HG02610 (cell line): ENCODE data around the gene NELL1.

ENCODE experiments used
- ATAC-seq: cut with Tn5 transposase; IDR thresholded peaks from one replicate; pipeline ENCODE4 v1.9.1; 2021; ENCODE audit warnings: mild to moderate bottlenecking, moderate library complexity; ENCODE audit not compliant: unreplicated experiment

Gene NELL1

DNA sequence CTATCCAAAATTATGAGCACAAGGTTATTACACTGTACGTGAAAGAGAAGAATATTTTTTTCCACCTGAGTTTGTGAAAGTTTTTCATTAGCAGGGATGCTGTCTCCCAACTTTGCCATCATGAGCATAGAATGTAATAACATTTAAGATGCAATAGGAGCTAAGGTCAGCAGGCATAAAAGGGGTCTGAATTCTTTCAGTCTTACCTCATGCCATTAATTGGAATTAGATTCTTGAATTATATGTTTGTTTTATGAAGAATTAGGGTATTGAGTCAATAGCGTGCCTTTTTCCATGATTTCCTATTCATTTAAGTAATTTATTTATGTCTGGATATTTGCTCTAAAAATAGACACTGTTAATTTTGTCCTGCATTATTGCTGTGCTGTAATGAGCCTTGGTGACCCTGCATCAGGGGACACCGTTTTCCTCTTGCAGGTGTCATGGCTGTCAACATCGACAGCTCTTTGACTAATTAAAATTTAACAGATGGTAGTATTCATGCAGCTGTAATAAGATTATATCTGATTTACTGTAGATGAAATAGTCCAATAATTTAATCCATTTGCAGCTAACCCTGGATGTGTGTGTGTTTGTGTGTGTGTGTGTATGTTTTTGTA is 637.5 kb downstream of the NELL1 start:
- ATAC-seq, result no peak

DNA sequence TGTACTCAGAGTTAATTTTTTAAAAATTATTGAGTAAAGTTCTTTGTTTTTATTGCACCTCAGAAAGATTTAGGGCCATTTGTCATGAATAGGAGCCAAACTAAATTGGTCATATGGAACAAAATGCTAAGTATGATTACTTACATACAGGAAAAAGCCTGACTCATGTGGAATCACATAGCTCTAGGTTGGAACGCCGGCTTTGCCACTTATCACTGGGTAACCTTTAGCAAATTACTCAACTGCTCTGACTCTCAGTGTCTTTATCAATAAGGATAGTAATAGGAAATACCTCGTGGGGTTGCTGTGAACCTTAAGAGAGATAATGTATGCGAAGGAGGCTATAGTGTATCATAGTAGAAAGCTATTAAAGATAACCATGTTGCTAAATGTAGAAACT is 638.5 kb downstream of the NELL1 start:
- ATAC-seq, result no peak

DNA sequence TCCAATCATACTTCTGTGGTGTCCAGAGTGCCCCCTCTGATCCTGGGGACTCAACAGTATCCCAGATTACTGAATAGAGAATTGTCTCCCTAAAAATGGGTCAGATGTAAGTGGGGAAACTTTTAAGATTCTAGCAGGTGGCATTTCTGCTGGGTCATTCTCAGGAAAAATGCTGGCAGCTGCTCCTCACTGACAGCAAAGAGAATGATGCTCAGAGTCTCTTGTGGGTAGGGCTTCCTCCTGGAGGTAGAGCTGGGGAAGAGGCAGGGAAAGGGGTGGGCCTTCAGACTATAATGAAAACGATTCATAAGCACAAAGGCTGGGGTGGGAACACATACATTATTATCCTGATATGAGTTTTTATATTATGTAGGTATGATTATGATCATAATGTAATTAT is 647.2 kb downstream of the NELL1 start:
- no peak for ATAC-seq

DNA sequence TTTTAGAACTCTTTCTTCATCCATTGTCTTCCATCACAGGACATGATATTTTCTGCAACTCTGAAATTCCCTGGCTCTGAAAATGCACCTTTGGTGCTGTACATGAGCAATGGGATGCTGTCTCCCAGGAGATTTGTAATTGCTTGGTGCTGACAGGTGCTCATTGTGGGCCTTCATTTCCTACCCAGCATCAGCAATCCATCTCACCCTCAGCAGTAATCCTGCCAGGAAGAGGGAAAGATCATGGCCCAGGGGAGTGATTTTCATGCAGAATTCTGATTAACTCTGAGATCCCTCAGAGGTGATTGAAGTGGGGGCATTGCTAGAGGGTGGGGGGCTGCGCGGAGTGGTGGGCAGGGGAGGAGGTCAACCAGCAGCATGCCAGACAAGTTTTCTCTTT is 651.7 kb downstream of the NELL1 start:
- ATAC-seq, result no peak

DNA sequence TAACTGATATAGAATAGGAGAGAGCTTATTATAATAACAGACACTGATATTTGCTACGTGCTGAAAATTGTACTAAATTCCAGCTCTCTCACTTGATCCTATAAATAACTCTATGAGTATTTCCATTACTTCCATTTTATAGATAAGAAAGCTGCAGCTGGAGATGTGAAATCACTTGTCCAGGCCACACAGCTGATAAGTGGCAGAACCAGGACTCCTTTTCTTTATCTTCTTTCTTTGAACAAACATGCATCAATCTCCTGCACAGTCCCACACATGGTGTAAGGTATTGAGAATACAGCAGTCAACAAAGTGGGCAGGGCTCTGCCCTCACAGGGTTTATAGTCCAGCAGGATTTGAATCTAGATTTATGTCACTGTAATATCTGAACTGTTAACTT is 652.1 kb downstream of the NELL1 start:
- ATAC-seq, result no peak

DNA sequence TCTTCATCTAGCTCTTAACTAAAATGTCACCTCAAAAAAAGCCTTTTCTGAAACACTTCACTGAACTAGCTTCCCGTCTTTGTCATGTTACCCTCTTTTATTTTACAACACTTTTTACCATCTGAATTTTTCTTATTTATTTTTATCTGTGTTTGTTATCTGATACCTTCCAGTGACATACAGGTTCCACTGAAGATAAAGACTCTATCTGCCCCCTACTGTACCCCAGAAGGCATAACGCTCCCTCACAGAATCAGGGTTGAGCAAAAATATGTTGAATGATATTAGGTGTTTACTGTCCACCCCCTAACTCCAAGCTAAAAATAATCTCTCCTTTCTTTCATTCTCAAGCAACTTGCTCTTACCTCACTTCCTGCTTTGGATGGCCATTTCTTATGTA is 654.2 kb downstream of the NELL1 start:
- ATAC-seq, result no peak

DNA sequence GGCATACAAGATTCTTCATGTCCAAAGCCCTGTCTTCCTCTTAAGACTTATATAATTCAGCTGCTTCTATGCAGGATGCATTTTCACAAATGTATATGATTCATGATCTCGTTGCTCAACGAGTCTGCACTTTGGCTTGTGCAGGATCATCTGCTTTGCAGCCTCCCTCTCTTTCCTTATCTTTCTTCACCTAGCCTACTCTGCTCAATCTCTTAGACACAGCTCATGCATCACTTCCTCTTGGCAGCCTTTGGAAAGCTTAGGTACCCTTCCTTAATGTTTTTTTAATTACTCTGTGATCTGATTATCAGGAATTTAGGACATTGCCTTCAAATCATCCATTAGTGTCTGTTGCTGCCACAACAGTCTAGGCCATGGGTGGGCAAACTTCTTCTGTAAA is 673.8 kb downstream of the NELL1 start:
- no peak for ATAC-seq

DNA sequence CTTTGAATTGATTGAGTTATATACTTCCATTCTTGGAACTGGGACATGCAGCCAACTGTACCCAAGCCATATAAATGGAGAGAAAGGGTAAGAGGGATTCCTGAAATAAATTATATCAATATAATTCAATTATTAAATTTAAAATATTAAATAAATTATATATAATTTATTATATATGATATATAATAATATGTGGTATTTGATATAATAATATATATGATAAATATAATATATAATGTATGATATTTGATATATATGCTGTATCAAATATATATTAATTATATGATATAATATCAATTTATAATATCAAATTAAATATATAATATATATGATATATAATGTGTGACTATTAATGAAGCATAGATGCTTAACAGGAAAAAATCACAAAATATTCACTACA is 677.0 kb downstream of the NELL1 start:
- no peak for ATAC-seq

DNA sequence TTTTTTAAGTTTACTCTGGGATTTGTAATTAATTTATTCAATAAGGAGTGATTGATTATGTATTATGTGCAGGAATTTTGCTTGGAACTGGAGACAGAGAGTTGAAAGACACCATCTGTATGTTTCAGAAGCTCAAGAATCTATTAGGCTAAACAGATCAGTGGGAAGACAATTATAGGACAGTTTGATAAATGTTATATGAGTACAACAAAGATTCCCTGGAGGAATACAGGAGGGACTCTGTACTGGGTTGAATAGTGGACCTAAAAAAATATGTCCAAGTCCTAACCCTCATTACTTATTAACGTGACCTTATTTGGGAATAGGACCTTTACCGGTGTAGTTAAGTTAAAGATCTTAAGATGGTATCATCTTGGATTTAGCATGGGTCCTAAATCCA is 681.2 kb downstream of the NELL1 start:
- ATAC-seq, result no peak

DNA sequence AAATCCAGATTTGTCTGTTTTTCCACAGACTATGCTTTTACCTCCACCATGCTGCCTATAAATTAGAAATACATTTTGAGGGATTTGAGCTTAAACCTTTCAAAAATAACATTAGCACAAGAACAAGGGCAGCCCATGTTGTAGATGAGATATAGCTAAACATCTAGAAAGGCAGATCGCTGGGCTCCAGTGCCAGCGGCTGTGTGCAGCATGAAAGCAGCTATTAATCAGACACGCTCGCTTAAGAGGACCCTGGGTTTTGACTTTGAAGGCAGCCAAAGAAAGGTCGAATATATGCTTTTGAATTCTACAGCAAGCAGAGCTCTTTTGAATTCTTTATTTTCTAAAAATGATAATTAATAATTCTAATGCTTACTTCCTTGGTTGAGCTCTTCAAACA is 684.0 kb downstream of the NELL1 start:
- ATAC-seq, result no peak

DNA sequence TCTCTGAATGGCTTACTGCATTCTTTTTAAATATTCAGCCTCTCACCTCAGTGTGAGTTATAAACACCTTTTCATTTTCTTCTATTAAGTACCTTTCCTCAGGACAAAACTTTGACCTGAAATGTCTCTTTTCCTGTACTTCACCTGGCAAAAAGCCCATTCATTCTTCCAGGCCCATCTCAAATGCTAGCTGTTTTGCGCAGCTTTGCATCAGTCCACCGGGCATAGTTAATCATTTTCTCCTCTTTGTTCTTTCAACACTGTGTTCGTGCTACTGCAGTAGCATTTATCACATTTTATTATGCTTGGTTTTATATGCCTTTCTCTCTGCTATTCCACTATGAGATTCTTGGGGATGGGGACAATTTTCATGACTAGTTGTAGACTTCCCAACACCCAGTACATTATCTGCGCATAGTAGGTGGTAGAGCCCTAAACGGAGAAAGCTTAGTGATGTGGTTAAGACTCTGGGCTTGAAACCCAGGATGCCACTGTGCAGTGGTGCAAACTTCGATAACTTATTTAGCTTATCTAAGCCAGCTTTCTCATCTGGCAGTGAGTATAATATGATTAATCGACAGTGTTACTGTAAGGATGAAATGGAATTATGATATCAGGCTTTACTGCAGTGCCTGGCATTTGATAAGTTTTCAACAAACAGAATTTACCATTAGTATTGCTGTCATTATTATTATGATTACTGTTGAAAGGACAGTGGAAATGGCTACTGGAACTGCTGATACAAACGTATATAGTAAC is 695.7 kb downstream of the NELL1 start:
- no peak for ATAC-seq

DNA sequence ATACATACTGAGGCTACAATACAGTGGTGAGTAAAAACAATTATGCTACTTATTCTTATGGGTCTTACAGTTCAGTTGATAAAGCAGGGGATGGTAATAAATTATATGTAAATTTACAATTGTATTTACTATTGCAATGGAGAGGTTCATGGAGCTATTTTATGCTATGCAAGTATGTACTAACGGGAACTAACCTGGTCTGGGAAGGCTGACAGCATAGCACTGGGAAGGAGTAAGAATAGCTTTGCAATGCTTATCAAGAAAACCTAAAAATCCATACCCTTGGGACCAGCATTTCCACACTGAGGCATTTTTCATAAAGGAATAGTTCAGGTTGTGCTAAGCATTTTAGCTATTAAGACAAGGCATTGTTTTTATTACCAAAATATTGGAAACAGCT is 700.6 kb downstream of the NELL1 start:
- ATAC-seq, result no peak

DNA sequence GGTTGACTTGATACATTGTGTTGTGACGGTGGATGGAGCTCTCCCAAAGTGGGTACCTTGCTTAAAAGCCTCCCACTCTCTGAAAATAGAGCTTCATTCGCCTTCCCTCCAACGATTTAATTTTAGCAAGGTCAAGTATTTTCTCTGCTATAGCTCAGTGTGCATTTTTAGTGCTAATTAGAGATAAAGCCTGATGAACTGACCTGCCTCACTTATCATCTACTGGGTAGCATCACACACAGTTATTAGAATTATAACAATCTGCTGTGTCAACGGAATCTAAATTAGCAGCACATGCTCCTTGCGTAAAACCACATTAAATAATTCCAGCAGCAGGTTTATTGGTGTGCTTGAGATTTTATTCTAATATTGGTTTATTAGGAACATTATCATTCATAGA is 701.7 kb downstream of the NELL1 start:
- ATAC-seq, result no peak

DNA sequence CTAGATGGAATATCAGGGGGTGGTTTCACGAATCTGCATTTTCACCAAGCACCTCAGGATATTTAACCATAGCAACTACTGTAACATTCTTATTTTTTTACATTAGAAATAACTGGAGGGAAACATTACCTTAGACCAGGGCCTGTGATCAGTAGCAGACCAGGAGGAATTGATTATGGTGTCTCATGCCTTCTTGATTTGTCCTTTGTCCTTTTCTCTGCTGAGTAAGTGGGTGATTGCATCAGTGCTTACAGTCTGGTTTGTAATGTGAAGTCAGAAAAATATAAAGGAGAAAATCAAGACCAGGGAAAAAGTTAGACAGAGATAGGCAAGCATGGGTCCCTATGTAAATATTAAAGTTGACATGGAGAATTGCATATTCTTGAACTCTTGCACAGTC is 703.3 kb downstream of the NELL1 start:
- ATAC-seq, result no peak

DNA sequence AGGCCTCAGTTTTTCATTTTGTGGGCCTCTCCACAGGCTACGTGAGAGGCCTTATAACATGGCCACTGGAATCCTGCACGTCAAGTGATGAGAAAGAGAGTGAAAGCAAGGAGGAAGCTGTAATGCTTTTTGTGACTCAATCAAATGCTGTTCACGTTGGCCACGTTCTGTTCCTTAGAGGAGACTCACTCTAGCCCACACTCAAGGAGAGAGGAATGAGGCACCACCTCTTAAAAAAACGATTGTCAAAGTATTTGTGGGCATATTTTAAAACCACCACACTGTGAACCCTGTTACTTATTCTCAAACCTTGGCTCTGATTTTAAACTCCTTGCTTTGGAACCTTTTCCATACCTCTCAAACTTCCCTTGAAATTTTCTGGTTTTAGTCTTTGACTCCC is 705.0 kb downstream of the NELL1 start:
- ATAC-seq, result no peak

DNA sequence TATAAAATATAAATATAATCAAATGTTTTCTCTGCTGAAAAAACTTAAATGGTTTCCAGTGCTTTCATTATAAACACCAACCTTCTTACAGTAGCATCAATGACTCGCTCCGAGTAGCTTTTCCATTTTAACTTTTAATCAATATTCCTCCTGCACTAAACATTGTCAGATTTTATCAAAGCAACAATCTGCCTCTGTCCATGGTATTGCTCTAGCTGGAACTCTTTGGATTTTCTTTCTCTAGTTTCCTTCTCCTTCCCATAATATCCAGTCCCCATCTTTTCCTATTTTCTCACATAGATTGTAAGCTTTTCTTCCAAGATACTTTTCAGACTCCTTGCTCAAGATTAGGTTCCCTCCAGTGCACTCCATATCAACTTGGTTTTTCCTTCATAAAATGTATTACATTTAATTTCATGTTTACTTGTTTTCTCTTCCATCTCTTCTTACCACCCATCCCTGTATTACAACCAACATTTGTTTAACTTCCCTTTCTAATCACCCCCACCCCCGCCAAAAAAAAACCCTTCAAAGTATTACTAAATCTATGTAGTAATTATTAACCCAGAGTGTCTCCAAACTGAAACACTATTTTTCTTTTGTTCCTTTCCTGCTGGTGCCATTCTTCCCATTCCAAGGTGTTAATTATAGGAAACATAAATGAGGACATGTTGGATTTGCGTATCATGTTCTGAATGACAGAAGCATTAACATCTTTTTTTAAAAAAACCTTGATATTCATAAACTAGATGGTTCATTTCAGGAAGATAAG is 716.5 kb downstream of the NELL1 start:
- no peak for ATAC-seq

DNA sequence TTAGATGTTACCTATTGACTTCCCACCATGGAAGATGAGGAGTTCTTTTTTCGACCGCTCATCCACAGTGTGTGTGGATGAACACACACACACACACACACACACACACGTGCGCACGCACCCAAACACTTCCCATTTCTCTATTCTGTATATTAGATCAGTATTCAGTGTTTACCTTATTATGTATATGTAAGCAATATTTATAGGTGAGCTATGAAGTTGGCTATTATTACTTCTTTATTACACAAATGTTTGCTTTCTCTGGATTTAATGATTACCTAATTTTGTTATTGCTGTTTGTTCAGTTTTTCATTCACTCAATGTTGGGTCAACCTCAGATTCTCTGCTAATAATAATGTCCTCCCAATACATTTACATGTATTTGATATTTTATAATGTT is 721.0 kb downstream of the NELL1 start:
- ATAC-seq, result no peak

DNA sequence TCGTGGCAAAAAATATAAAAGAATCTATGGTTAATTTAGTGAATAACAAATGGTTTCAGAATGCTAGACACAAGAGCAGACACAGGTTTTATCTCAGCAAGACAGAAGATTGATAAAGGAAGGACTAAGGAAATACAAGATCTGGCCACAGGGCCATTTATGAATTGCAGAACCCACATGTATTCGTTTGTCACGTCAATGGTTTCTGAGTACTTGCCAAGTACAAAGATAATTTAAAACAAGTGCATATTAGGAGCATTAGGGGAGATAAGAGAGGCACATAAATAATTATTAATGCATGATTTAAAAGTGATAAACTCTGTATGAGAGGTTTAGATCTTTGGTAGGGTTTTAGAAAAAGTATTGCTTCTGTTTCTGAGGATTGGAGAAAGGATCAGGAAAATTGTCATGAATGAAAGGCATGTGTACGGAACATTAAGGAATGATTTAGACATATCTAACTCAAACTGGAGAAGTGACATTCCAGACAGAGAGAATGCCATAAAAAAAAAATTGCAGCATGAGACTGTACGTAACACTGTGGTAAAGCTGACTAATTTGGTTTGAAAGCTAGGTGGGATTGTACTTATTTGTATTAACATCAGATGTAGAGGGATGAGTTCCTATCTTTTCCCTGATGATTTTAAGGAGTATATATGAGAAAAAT is 727.1 kb downstream of the NELL1 start:
- no peak for ATAC-seq

DNA sequence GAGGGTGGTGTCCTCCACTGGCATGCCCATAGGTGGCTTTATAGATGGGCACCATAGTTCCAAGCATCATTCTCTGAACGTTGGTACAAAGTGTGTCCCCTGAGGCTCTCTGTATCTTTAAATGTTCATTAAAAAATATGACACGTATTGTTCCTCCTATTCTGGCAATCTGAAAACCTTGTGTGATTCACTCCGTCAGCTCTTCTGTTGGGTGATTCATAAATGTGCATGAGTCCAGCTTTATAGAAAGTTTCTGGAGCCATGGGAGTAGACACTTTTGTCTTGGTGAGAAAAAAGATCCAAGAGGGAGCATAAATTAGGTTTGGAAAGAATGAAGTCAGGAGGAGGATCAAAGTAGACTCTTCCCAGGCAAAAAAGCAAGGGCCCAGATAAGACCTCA is 728.8 kb downstream of the NELL1 start:
- ATAC-seq, result no peak

DNA sequence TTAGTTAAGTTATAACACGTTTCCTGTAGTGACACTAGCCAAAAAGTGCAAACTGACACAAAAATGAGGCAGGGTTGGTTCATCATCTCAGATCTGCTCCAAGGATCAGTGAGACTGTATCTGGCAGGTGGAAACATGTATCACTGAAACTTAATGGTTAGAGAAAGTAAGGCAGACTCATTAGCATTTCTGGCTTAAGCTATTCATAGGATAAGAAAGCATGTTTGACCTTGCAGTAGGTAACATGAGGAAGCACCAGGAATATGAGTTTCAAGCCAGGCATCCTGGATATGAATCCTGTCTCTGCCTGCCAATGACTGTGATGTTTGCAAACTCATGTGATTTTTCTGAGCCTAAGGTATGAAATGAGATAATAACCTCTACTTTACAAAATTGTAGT is 732.1 kb downstream of the NELL1 start:
- no peak for ATAC-seq

DNA sequence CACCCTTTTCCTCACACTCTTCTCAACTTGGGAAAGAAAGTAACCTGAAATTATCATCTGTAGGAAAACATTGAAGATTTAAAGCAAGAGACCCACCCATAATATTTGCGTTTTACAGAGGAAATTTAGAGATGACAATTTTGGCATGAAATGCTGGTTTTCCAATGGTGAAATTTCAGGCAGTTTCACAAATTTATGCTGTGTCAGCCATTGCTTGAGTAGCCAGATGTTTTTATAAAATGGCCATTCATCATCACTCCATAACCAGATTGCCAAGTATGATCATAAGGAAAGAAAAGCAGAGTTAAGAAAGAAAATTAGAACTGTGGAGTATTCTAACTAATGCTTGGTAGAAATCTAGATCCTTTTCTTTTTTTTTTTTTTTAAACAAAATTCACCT is 732.9 kb downstream of the NELL1 start:
- no peak for ATAC-seq

DNA sequence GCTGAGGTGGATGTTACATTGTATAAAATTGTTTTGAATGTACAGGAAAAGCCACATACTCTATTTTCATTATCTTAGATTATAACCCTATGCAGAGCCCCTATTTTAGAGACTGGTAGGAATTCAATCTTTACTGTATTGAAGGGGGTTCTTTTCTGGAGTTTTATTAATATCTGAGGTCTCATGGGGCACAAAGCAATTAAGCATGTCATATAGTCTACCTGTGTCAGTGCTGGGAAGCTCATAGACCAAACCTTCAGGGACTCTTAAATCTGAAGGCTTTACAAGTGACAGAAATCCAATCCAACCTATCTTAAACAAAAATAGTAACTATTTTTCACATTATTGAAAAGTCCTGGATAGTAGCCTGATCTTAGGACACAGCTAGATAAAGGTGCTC is 733.7 kb downstream of the NELL1 start:
- no peak for ATAC-seq
